SKM-1 (cell line): ENCODE measurements around the gene TRAPPC2L.

Source experiments
- DNase-seq: peaks from one replicate; lab custom pipeline; 2025; ENCODE audit not compliant: unreplicated experiment; lab: John Stamatoyannopoulos, UW

TRAPPC2L gene

GRCh38 chr16:88875703-88876234, 18.8 kb downstream of the TRAPPC2L start:
- no peak for DNase-seq

DNA sequence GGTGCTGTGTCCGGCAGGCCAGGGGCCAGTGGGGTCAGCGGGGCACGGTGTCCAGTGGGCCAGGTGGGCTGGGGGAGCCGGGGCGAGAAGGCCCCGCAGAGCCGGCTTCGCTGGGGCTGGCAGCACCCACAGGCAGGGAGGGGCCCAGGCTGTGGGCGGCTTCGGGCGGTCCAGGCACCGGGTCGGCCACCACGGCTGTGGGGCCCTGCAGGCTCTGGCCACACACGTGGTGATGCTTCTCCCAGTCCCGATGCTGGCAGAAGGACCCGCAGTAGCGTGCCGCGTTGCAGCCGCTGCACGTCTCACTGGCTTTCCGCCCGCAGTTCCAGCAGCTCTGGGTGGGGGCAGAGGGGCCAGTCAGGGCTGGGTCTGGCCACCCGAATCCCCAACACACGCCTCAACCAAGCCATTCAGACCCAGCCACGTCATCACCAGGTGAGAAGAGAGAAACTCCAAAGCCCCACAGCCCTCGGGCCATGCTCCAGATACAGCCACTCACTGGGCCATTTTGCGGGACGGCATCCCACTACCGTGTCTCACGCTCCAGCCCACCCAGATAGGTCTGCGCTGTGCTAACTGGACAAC, 20.1 kb downstream of the TRAPPC2L start:
- DNase-seq = no peak

GRCh38 chr16:88877564-88878289, 20.8 kb downstream of the TRAPPC2L start:
- DNase-seq = no peak

DNA sequence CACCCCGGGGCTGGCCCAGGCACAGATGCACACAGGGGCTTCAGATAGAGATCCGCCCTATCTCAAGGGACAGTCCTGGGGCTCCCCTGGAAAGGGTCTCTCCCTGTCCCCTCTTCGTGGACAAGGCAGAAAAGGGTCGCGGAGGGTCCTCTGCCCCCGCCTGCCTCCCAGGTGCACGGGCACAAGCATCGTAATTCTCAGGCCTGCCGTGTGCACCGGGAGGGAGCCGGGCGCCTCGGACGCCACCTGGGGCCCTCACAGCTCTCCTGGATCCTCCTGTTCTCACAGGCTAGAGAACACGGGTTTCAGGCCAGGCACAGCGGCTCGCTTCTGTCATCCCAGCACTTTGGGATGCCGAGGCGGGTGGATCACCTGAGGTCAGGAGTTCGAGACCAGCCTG, 21.4 kb downstream of the TRAPPC2L start:
- no peak for DNase-seq

DNA sequence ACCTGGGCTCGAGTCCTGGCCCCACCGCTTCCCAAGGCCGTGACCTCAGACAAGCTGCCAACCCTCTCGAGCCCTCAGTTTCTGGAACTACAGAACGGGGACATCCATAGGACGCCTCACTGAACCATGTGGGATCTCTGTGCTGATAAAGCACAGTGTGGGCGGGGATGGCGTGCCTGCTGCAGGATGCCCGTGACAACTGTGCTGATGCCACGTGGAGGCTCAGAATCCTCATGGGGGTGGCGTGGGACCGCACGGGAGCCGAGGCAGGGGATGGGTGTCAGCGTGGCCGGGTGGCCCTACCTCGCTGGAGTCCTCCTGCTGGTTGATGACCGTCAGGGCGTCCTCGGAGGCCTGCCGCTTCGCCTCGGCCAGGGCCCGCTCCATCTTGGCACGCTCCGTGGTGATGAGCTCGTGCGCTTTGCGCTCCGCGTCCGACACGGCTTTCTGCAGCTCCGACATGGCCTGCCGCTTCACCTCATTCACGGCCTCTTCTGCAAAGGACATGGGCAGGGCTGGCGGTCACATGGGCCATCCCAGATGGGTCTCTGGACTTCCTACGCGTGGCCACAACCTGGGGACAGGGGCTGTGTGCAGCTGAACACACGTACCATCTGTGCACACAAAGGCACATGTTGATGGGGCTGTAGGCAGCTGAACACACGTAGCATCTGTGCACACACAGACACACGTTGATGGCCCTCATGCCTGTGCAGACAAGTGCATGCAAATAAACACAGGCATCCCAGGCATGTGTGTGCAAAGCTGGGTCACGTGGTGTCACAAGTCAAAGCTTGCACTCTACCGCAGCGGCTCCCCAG, 22.2 kb downstream of the TRAPPC2L start:
- no peak for DNase-seq

DNA sequence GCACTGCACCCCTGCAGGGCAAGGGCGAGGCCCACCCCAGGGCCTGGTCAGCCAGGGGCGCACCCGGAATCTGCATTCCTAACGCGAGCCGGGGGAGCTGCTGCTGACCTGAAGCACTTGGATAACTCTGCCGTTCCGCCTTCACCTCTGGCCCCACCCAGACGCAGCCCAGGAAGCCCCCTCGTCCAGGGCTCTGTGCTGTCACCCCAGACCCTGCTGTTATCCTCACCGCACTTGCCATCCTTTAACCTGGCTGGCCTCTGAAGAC, 22.8 kb downstream of the TRAPPC2L start:
- no peak for DNase-seq

DNA sequence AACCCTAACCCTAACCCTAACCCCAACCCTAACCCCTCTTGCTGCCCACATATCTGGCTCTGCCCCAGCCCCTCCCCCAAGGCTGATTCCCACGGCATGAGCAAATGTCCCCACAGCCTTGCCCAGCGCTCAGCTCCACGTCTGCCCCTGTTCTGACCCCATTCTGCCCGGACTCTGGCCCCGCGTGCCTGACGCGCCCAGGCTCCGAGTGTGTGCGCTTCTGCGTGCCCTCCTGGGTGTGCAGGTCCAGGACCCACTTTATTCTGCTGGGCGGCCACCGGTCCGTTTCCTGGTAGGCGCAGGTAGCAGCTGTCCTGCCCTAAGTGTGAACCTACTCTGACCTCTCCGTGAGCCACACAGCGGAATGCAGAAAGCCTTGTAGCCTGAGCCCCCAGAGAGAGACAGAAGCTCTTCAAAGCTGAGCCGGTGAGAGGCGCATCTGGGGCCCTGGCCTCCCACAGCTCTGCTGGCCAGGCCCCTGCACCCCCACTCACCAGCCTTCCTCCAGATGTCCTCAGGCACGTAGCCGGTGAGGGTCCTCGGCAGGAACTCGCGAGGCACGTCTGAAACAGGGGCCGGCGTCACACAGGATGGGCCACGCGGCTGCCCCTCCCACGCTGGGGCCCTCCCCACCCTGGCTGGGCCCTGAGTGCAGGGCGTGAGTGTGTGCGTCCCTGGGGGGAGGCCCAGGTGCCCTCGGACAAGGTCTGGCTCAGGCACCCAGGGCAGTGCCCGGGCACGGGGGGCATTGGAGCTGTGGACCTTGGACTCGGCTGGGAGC, 23.5 kb downstream of the TRAPPC2L start:
- DNase-seq = no peak

DNA sequence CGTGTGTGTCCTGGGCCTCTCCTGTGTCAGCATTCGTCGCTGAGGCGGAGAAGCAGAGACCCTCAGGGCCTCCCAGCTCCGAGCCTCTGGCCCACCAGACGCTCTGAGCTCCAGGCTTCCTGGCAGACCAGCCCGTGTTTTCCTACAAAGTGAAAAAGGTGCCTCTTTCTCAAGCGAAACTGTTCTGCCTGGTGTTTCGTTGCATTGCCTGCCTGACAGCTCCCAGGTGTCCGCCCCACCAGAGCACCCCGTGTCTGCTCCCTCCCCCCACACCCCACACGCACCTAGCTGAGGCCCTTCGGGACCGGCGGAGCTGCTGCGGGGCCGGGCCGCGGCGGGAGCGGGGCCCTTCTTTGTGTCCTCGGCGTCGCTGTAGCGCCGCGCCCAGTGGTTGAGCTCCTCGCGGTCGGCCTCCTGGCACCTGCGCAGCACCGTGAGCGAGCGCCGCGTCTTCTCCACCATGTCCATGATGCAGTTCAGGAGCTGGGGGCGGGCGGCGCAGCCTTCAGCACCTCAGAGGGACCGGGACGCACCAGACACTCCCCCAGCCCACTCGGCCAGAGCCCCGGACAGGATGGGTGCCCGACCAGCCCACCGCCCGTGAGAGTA, 24.2 kb downstream of the TRAPPC2L start:
- no peak for DNase-seq

DNA sequence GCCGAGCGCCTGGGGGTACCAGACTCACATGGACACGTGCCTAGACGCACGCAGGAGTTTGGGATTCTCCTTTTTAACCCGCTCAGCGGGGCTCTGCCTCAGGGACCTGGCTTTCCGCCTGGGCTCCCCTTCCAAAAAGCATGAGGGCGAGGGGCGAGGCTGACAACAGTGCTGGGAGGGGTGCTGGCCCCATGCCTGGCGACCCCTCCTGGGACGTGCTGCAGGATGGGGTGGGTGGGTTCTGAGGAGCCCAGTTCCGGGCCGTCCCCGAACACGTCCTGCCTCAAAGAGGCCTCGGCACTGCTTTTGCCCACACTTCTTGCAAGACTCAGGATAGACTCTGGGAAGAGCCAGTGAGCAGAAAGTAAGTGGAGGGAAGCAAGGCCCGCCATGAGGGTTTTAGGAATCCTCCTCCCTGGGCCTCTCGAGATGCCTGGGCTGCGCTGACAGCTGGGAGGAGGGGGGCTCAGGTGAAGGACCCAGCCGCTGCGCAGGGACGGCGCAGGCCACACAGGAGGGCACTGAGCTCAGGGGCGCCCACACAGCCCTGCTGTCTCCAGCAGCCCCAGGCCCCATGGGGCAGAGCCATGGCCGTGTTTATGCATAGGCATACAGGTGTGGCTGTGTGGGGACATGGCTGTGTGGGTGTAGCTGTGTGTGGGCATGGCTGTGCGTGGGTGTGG, 24.9 kb downstream of the TRAPPC2L start:
- DNase-seq = no peak

GRCh38 chr16:88882358-88883030, 25.6 kb downstream of the TRAPPC2L start:
- DNase-seq = no peak

DNA sequence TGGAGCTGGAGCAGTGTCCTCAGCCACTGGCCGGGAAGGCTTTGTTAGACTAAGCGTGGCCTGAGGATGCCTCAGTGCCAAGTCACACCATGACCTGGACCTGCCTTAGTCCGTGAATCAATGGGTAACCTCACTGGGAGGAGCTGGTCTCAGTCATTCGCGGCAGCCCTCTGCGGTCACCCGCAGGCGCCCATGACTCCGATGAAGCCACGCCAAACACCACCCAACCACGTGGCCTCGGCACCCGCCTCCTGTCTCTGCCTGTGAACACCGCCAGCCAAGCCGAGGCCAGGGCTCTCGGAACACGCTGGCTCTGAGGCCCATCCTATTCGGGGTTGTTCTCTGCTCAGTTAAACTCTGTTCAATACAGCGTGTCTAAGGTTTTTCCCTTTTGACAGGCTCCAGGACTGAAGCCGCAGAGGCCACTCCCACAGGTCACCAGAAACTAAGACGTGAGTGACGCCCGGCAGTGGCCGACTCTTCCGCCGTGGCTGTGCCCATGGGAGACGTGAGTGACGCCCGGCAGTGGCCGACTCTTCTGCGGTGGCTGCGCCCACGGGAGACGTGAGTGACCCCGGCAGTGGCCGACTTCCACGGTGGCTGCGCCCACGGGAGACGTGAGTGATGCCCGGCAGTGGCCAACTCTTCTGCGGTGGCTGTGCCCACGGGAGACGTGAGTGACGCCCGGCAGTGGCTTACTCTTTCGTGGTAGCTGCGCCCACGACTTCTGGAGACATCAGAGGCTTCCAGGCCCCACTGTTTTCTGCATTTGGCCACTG, 26.4 kb downstream of the TRAPPC2L start:
- no peak for DNase-seq

DNA sequence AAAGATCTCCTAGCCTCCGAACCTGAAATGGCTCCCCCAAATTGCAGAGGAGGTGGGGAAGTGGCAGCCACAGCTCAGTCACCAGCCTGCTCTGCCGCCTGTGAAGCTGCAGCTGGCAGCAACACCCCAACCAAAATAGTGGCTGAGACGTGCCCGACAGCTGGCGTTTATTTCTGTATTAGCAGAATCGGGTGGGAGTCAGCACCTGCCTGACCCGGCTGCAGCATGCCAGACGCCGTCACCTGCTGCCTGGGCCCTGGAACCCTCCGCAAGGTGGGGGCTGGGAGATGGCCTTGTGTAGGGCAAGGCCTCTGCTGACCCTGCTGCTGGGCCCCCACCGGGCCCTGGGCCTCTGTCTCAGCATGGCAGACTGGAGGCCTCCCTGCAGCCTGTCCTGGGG, 27.0 kb downstream of the TRAPPC2L start:
- DNase-seq = no peak

- no peak for DNase-seq
Measured at GRCh38 chr16:88884569-88885271, 27.8 kb downstream of the TRAPPC2L start.

DNA sequence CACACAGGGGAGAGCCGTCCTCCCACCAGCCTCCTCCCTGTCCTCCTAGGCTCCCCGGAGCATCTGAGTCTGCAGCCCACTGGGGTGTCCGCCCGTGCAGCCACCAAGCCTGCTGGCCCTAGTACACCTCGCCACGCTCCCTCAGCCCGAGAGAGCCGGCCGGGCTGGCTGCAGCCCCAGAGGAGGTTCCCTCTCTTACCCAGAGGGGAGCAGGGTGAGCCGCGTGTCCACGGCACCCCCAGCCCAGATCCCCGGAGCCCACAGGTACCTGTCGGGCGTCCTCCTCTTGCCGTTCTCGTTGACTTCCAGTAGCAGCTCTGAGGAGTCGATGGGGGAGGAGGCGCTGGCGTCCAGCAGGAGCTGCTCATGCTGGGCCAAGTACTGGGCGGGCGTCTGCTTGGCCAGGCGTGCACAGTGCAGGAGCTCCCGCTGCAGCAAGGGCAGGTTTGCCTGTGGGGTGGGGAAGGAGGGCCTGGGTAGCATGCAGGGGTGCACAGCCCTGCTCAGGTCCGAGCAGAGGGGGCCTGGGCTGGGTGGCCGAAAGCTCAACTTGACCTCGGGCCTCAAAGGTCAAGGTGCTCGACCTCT, 28.9 kb downstream of the TRAPPC2L start:
- DNase-seq = no peak

- no peak for DNase-seq
Measured at GRCh38 chr16:88886420-88886844, 29.5 kb downstream of the TRAPPC2L start.

GRCh38 chr16:88886845-88887521, 30.1 kb downstream of the TRAPPC2L start:
- DNase-seq = no peak

GRCh38 chr16:88888057-88888456, 31.1 kb downstream of the TRAPPC2L start:
- DNase-seq = no peak
